NCI-H2227 (cell line): ENCODE data around the gene PPP2R2C.

Source experiments
- DNase-seq: peaks from one replicate; lab custom pipeline; 2025; ENCODE audit not compliant: unreplicated experiment; lab: John Stamatoyannopoulos, UW

Gene PPP2R2C

DNA sequence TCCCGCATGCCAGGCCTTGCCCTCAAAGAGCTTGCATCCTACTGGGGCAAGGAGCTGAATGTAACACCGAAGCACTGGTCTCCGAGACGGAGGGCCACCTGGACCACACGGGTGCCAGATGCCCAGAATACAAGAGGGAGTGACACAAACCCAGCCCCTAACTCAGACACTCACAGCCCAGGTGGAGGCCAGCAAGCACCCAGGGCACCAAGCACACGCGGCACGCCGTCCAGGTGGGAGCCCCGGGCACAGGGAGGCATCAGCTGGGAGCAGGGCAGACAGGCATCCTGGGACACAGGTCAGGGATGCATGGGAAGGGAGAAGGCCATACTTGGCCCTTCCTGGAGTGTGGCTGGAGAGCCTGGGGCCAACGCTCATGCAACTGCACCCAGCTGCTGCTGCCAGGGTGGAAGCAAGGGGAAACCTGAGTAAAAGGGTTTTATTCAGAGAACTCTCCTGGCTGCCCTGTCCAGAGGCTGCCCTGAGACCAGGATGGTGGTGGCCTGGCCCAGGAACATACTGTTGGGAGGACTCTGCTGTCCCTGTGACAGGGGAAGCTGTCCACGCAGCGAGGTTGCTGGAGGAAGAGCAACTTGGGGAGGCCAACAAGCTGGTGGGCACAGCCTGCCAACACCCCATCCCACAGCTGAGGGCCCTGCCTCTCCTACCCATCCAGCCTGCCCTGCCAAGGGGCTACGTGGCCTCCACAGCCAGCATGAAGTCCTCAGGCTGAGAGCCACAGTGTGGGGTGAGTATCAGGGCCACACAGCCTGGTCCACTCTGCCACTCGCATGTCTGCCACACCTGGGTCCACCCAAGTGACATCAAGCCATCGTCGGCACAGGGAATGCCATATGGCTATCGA is 22.2 kb upstream of the PPP2R2C start:
- no peak for DNase-seq

DNA sequence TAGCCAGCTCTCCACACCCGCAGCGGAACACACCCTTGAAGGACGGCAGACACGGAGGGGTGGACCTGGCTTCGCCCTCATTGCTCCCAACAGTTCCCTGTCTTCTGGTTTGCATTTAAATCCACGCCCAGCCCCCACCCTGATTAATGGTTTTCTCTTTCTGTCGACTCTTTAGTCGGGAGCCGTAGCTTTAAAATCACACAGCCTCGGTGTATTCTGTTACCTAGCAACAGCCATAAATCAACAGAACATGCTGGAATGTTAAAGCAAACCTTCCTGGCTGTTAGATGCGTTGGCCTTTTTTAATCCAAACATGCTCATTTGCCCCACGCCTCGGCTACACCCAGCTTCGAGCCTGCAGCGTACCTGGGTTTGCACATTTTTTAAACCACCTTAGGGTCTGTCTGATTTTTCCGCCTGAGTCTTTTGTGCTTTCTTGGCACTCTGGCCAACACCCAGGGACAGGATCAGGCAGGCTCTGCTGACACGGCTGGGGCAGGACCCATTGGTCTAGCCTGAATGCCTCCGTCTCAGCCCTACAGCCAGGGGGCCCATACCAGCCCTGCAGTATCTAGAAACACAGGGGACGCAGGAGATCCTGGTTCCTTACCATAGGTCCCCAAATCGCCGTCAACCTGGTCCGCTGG is 21.4 kb upstream of the PPP2R2C start:
- DNase-seq: peak; percentile 71

DNA sequence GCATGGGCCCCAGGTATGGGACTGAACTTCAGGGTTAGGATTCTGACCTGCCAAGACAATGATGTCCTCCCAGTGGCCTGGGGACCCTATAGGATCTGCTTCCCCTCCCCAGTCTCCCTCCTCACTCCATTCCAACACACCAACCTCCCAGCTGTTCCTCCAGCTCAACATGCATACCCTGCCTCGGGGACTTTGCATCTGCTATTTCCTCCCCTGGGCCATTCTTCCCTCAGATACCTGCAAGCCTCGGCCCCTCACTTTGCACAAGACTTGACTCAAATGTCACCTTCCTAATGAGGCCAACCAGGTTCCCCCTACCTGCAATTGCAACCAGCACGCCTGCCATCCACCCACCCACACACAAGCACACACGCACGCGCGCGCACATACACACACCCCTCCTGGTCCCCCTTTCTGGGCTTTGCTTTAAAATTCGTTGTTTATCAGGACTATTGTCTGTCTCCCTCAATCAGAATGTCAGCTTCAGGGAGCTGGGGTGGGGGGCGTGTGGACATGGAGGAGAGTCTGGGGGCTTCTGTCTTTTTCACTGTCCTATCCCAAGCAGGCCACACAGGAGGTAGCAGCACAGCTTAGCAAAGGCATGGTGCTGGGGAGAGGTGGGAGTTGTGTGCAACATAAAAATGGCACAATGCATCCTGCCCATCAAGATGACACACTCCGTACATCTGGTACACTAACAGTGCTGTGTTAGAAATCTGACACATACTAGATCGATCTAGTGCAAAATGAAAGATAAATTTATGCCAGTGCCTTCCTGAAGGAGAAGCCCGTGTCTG is 20.6 kb upstream of the PPP2R2C start:
- DNase-seq: no peak

DNA sequence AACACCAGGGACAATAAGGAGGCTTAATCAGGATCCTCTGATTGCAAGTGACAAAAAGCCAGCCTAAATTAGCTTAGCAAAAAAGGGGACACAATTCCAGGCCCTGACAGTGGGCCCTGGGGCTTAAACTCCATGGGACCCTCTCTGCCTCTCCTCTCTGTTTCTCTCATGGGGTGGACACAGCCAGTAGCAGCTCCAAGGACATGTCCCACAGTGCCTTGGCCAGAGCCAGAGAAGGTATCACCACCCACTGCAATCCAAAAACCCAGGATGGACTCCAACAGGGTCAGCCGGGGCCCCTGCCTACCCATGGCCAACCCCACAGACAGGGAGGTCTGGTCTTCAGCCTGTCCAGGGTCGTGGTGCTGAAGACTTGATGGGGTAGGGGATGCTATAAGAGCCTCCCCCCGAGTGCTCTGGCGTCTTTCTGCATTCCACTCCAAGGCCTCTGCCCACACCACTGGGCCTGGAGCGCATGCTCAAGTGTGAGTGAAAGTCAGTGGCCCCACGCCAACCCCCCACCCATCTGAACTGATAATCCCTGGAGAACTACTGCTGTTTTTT is 19.7 kb upstream of the PPP2R2C start:
- no peak for DNase-seq

DNA sequence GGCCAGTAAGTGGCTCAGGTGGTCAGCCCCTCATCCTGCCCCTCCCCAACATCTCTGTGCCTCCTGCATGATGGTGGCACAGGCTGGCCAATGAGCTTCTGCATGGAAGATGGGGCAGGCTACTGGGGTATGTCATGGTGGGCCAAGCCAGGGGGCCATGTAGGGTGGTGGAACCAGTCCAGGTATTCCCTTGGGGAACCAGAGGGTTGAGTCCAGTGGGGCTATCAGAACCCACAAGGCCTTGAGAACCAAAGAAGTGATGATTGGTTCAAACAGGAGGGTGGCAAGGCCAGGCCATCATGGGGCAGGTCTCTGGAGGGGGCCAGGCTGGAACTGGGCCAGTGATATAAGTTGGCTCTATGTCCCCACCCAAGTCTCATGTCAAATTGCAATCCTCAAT is 18.8 kb upstream of the PPP2R2C start:
- no peak for DNase-seq

DNA sequence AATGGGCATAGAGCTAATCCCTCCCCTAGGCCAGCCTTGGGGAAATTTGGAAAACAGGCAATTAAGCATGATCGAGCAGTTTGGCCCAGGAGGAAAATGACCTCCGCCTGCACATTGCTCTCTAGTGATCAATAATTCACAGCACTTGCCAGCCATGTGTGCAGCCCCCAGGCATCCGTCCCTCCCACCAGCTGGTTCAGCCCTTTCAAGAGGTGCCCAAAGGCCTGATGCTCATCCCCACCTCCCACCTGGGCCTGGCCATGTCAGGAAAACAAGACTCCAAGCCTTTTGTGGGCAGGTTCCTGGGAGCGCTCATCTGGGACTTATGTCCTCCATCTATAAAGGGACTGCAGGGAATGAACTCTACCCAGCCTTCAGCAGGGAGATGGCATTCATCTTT is 17.5 kb upstream of the PPP2R2C start:
- no peak for DNase-seq

DNA sequence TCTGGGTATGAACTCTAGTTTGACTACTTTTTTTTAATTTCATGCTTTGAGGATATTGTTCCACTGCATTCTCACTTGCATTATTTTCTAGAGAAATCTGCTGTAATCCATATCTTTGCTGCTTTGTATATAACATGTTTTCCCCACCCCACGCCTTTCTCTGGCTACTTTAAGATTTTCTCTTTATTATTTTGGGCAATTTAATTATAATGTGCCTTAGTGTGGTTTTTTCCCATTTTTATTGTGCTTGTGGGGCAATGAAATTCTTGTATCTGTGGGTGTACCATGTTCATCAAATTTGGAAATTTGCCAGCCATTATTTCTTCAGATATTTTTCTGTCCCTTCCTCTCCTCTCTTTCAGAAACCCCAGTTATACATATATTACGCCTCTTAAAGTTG is 15.1 kb upstream of the PPP2R2C start:
- DNase-seq: no peak

DNA sequence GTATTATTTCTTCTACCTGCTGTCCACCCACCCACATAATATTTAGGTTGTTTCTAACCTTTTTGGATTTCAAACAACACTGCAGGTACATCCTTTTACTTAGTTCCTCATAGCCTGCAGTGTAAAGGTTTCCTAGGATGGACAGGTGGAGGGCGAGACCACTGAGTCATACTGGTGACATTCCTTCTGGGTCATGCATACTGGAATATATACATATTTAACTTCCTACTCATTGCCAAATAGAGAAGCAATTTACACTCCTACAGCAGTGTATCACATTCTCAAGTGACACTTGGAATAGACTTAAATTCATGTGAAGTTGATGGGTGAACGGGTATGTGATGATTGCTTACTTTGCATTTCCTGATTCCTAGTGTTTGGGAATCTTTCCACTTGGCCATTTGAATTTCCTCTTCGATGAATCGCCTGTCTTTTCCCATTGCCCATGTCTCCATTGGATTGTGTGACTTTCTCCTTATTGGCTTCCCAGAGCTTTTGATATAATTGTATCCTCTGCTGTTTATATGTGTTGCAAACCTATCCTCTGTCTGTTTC is 8.2 kb upstream of the PPP2R2C start:
- no peak for DNase-seq

DNA sequence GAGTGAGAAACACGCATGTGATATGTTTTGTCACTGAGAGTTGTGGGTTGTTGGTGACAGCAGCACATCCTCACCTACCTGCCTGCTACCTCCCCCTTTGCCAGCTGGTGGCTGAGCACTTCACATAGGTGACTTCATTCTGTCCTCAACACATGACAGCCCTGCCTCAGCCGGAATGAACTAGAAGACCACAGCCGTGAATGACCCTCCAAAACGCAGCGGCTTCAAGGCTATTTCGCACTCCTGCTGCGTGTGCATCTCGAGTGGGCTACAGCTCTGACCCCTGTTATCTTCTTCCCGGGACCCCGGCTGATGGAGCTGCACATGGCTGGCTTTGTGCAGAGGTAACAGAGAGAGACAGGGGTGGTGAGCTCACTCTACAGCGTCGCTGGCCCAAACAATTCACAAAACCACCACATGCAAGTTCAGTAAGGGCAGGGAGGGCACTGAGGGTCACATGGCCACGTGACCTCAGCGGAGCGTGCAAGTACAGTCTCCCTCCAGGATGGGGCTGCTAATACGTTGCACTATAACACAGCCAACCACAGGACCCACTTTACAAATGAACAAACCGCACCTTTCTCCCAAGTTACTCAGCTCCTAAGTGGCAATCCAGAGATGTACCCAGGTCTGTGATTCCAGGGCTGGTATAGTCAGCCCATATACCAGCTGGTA is 6.3 kb upstream of the PPP2R2C start:
- no peak for DNase-seq

DNA sequence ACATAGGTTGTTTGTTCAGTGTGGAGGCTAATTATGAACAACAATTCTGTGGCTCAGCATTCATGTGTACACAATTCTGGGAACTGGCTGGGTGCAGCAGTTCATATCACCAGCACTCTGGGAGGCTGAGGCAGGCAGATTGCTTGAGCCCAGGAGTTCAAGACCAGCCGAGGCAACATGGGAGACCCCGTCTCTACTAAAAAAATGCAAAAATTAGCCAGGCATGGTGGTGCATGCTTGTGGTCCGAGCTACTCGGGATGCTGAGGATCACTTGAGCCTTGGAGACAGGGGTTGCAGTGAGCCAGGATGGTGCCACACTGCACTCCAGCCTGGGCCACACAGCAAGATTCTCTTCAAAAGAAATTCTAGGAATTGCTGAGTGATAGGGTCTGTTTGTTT is 4.5 kb upstream of the PPP2R2C start:
- no peak for DNase-seq

DNA sequence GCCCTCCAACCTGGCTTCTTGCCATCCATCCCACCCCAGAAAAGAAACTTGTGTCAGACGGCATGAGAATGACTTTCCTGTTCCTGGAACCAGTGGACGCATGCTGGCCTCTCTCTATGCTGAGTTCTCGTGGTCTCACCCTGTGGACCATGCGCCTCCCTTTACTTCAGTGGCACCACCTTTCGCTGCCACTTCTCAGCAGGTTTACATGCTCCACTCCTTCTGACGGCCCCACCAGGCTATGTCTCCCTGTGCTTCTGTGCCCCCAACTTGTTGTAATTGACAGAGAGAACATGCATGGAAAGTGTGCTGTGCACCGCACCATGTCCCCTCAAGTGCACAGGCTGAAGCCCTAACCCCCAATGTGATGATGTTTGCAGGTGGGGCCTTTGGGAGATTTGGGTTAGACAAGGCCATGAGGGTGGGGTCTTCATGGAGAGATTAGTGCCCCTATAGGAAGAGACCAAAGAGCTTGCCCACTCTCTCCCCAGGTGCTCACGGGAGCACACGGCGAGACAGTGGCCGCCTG is 3.1 kb upstream of the PPP2R2C start:
- DNase-seq: no peak

DNA sequence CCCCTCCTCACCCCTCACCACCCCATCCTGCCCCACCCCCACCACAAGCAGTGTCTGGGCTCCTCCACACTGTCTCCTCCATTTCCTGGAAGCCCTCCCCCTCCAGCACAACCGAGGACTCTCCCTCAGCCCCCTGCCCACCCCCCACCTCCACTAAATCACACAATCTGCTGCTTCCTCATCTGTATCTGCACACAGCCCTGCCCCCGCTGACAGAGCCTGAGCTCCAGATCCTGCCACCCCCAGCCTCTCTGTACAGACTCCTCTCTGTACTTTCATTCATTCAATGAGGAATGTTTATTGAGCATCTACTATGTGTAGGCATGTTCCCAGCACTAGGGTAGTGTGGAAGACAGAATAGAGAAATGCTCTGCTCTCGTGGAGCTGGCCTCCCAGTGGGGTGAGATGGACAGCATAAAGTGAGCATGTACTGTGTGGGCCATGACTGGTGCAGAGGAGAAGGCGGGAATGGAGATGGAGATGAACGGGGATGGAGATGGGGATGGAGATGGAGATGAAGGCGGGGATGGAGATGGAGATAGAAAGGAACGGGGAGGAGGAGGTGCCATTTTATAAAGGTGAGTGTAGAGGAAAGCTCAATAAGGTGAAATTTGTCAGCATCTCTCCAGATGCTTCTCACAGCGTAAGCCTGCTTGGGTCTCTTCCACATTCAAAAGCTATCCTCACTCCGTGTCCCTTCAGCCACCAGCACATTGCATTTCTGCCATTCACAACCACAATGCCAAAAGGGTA is 2.5 kb upstream of the PPP2R2C start:
- no peak for DNase-seq

DNA sequence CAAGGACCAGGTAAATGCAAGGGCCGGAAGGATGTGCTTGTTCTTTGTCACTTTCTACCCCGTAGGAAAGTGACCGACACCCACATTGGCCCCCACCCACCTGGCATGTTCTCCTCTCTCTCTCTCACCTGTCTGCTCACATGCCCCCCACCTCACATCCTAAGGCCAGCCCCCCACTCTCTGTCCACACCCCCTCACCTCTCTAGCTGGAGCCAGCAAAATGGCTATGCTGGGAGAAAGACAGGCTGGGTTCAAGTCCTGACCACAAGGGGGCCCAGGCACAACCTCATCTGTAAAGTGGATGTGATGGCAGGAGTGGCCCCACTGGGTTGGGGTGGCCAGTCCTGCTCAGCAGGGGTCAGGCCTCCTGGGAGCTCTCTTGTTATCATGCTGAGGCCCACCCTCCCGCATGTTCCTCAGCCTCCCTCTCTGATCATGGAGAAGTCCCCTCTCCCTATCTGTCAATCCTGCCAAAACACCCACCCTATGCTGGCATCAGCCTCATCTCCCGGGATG is 1.7 kb upstream of the PPP2R2C start:
- no peak for DNase-seq

DNA sequence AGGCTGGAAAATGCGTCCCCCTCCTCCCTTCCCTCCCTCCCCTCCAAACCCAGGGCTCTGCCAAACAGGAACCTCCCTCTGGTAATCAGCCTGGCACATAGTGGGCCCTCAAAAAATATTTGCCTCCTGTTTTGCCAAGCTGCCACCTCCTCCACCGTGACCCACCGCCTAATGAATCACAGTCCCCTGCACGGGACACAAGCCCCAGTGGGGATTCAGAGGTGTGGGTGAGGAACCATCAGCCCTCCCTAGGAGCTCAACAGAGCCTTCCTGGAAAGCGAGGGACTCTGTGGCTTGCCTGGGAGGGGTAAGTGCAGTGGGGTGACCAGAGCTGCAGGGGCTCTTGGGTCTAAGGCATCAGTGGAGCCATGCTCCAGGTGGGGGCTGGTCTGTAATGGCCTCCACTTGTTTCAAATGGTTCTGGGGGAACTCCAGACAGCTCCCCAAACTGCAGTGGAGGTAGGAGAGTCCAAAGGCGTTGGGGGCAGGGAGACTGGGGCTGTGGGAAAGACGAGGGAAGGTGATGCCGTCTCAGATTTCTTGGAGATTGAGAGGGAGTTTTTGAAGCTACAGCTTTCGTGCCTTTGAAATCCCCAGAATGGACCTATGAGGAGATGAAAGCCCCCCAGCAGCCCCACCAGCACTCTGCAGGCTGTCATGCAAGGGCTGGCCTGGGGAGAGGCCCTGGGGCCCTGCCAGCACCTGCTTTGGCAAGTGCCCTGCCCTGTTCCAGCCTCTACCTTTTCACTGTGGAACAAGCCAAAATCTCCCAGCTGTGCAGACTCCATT is 1.0 kb upstream of the PPP2R2C start:
- DNase-seq: no peak

DNA sequence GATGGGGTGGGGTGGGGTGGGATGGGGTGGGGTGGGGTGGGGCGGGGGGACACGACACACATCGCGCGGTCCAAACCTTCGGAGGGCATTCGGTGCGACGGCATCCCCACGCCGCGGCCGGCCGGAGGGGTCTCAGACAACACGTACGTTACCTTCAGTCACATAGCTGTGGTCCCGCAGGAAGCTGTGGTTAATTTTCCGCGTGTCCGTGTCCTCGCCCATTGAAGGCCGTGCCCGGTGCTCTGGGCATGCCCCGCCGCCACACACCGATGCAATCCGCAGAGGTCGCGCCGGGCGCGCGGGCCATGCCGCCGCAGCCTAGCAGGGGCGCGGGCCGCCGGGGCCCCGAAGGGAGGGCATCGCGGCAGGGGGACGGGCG is 417 bp downstream of the PPP2R2C start:
- peak; percentile 29 for DNase-seq

DNA sequence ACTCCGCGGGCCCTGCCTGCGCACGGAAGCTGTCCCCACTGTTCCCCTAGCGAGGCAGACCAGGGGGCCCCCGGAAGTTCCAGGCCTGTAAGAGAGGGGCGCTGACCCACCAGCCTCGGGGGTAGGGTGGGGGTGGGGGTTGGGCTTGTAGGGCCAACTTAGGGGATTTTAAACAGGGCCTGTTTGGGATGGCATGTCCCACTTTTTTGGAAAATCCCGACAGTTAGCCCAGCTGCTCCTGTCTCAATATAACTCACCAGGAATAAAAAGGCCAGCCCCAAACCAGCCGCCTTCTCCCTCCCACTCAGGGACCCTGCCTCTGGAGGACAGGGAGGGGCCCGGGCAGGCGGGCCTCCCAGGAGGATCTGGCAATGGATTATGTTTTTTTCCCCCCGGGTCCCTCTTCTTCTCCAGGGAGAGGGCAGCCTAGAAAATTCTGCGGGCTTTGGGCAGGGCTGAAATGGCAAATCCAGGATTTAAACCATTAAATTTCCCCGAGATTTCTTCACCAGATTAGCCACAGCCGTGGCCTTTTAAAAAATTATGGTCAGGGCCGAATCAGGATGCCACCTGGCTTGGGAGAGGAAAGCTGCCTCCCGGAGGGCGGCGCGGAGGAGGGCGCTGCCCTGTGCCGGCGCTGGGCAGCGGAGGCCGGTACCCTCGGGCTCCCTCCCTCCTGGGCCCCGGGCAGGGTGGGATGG is 957 bp downstream of the PPP2R2C start:
- DNase-seq: no peak

DNA sequence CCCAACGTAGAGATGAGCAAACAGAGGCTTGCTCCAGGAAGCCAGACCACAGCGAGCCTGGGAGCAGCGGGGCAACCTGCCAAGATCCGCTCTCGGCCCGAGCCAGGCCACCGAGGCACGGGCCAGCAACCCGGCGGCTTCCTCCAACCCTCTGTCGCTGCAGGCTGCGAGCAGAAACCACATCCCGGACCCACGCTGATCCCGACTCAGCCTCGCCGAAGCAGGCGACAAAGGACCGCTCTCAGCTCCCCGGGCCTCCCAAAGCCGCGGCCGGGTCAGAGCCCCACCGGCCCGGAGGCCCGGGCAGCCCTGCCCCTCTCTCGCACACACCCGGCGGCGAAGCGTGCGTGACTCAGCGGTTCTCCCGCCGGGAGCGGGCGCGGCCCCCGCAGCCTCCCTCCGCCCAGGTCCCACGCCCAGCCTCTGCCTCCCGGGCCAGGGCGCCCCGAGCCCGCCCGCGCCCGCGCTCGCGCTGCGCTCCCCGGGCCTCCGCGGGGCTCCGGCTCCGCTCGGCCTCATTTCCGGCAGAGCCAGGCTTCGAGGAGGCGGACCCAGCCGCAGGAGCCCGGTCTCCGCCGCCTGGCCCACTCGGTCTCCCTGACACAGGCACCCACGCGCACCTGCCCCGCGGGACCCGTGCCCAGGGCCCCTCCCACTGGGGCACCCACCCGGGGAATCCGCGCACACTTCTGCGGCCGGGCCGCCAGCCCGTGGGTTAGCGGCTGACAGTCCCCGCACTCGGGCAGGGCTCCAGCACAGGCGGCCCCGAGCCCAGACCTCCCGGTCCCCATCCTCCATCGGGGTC is 1.7 kb downstream of the PPP2R2C start:
- DNase-seq: peak; percentile 27
